CD8-positive, alpha-beta memory T cell (primary cell): ENCODE data around the gene ADCK1. TPM values are rescaled to one million over a fixed set of nuclear protein-coding genes. Genes with fewer than 3 reads are reported as not detected.
A peak's percentile ranks its signal among the peaks of the same experiment; 100 is the strongest.

Source experiments
- CTCF ChIA-PET: fragments of 350-600 bp; sonication (Branson Sonifier 250); formaldehyde crosslinking; loops from one replicate; lab custom pipeline; 2021; ENCODE audit warnings: antibody characterized with exemption; lab: Charles Lee
- POLR2A ChIA-PET: fragments of 350-600 bp; sonication (Branson Sonifier 250); formaldehyde crosslinking; loops from one replicate; lab custom pipeline; 2021; ENCODE audit warnings: antibody characterized with exemption; lab: Charles Lee
- DNase-seq, 5 donors: peaks; one replicate each; pipeline versions ENCODE4 v3.0.0 to v3.0.0-alpha.2; 2020 to 2022; ENCODE audit warnings: mixed read lengths in 1 of 5
- H3K27ac ChIP-seq: one replicate; pipeline ENCODE4 v1.7.0; 2013; ENCODE audit warnings: low read depth, mild to moderate bottlenecking, low read length, moderate library complexity
- H3K27me3 ChIP-seq: 2 replicates; pipeline ENCODE4 v1.7.0; 2013; ENCODE audit warnings: low read length, mild to moderate bottlenecking; ENCODE audit not compliant: insufficient read depth, poor library complexity, severe bottlenecking
- H3K36me3 ChIP-seq: 2 replicates; pipeline ENCODE4 v1.7.0; 2013; ENCODE audit warnings: mild to moderate bottlenecking, low read length, moderate library complexity; ENCODE audit not compliant: insufficient read depth
- H3K4me1 ChIP-seq: 2 replicates; pipeline ENCODE4 v1.7.0; 2013; ENCODE audit warnings: mild to moderate bottlenecking, low read length, moderate library complexity; ENCODE audit not compliant: insufficient read depth
- H3K4me3 ChIP-seq: 2 replicates; pipeline ENCODE4 v1.7.0; 2013; ENCODE audit warnings: mild to moderate bottlenecking, low read length
- H3K9me3 ChIP-seq: 2 replicates; pipeline ENCODE4 v1.7.0; 2013; ENCODE audit warnings: mild to moderate bottlenecking, low read length
- H3K27ac Mint-ChIP-seq, 8 donors: one replicate each; pipeline ENCODE4 v1.8.0; 2020 to 2021; ENCODE audit warnings: mixed read lengths in 8 of 8, mild to moderate bottlenecking in 6 of 8, inconsistent platforms in 3 of 8, moderate library complexity in 3 of 8
- H3K27me3 Mint-ChIP-seq, 2 donors: one replicate each; pipeline ENCODE4 v1.8.0; 2020 to 2021; ENCODE audit warnings: mixed read lengths in 2 of 2, mild to moderate bottlenecking in 1 of 2, moderate library complexity in 1 of 2
- H3K36me3 Mint-ChIP-seq, 3 donors: one replicate each; pipeline ENCODE4 v1.8.0; 2020 to 2021; ENCODE audit warnings: mixed read lengths in 3 of 3, inconsistent platforms in 1 of 3, mild to moderate bottlenecking in 1 of 3
- H3K4me1 Mint-ChIP-seq, 3 donors: one replicate each; pipeline ENCODE4 v1.8.0; 2020 to 2021; ENCODE audit warnings: mixed read lengths in 3 of 3, inconsistent platforms in 1 of 3, mild to moderate bottlenecking in 1 of 3
- H3K4me3 Mint-ChIP-seq, 7 donors: one replicate each; pipeline ENCODE4 v1.8.0; 2020 to 2021; ENCODE audit warnings: mixed read lengths in 7 of 7, mild to moderate bottlenecking in 6 of 7, moderate library complexity in 4 of 7, inconsistent platforms in 2 of 7
- H3K9me3 Mint-ChIP-seq, 5 donors: one replicate each; pipeline ENCODE4 v1.8.0; 2020 to 2022; ENCODE audit warnings: mixed read lengths in 5 of 5, mild to moderate bottlenecking in 3 of 5, moderate library complexity in 2 of 5, inconsistent platforms in 1 of 5
- polyA plus RNA-seq: library from polyadenylated mRNA; unstranded; fragments of 300-500 nt; fragmentation: Illumina TruSeq; gene quantifications from one replicate; pipeline ENCODE4 v1.2.3, GENCODE V29; 2021
- total RNA-seq, 2 experiments: library from RNA; stranded (reverse); gene quantifications; one replicate each; pipeline ENCODE4 v1.2.3, GENCODE V29; 2021

ADCK1 gene
- total and polyA plus RNA-seq, 3 experiments from 2014 or later = 4.2 to 7.5 (median 5.9) TPM

DNA sequence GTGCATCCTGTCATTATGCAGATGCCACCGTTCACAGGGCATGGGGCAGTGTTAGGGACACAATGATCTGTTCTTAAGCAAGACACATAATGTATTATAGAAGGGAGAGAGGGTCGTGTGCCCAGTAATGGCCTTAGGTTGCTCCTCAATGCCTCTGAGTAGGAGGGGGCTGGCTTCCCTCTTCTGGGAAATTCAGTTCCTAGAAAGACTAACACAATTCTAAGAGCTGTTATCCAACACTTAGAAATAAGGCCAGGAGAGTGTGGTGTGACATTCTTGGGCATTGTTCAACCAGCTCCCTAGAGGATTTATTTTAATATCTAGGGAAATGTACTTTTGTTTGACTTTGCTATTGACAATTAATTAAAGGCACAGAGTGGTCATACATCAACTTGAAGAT, 118.5 kb downstream of the ADCK1 start:
- Histone ChIP-seq H3K4me1 (no peaks in the 10 kb centered on the region), H3K4me3 (no peak overlapping the region), H3K36me3 (no peaks in the 10 kb centered on the region), H3K27ac (peak overlapping the region; percentile 39), H3K9me3 (no peaks in the 10 kb centered on the region), H3K27me3 (no peaks in the 10 kb centered on the region)
- H3K27ac Mint-ChIP-seq = no peak overlapping the region
- CTCF ChIA-PET = no interaction called here
- H3K4me3 Mint-ChIP-seq = no peak overlapping the region
- POLR2A ChIA-PET = no interaction called here
- peaks cover 5 to 34% (median 7%) of the 10 kb centered on the region in 3 donors for H3K36me3 Mint-ChIP-seq
- H3K9me3 Mint-ChIP-seq = peaks cover 0 to 4% (median 0%) of the 10 kb centered on the region in 5 donors
- H3K4me1 Mint-ChIP-seq = no peaks in the 10 kb centered on the region
- H3K27me3 Mint-ChIP-seq = no peaks in the 10 kb centered on the region
- no peak for DNase-seq

- no peak overlapping the region for H3K4me3 ChIP-seq
- H3K9me3 Mint-ChIP-seq = peaks cover 0 to 4% (median 0%) of the 10 kb centered on the region in 5 donors
- CTCF ChIA-PET = no interaction called here
- no peaks in the 10 kb centered on the region for H3K4me1 Mint-ChIP-seq
- H3K36me3 ChIP-seq = no peaks in the 10 kb centered on the region
- H3K4me1 ChIP-seq = no peaks in the 10 kb centered on the region
- H3K27ac Mint-ChIP-seq = no peak overlapping the region
- H3K9me3 ChIP-seq = no peaks in the 10 kb centered on the region
- POLR2A ChIA-PET = no interaction called here
- peaks cover 7 to 24% (median 8%) of the 10 kb centered on the region in 3 donors for H3K36me3 Mint-ChIP-seq
- no peak overlapping the region for H3K4me3 Mint-ChIP-seq
- no peaks in the 10 kb centered on the region for H3K27me3 ChIP-seq
- no peaks in the 10 kb centered on the region for H3K27me3 Mint-ChIP-seq
- no peak for DNase-seq
- no peak overlapping the region for H3K27ac ChIP-seq
These were observed 120.4 kb downstream of the ADCK1 start for GRCh38 chr14:77920312-77920711.

DNA sequence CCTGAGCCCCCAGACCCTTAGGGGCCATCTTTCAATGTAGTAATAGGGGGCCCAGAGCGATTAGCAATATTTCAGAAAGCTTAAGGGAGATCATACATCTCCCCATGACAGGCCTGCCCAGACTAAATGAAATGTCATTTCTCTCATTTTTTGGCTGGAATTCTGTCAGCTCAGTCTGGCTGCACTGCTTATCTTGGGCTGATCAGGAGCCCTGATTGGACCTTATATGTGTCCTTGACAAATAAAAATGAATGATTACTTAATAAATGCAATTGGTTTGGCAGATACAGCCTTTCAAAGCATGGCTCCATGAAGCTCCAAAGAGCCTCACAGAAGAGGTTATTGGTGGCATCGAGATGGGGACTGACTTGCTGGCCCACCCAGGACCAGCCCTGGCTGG, 121.9 kb downstream of the ADCK1 start:
- DNase-seq = no peak
- H3K9me3 Mint-ChIP-seq = peaks cover 0 to 4% (median 0%) of the 10 kb centered on the region in 5 donors

GRCh38 chr14:77923131-77923936, 123.4 kb downstream of the ADCK1 start:
- POLR2A ChIA-PET = no interaction called here
- no peaks in the 10 kb centered on the region for H3K4me1 Mint-ChIP-seq
- no peaks in the 10 kb centered on the region for H3K27me3 Mint-ChIP-seq
- Histone ChIP-seq H3K27ac (peak overlapping the region; percentile 47), H3K9me3 (no peaks in the 10 kb centered on the region), H3K36me3 (no peaks in the 10 kb centered on the region), H3K4me1 (no peaks in the 10 kb centered on the region), H3K27me3 (no peaks in the 10 kb centered on the region), H3K4me3 (no peak overlapping the region)
- H3K9me3 Mint-ChIP-seq = peaks cover 0 to 4% (median 0%) of the 10 kb centered on the region in 5 donors
- DNase-seq = no peak
- no peak overlapping the region for H3K4me3 Mint-ChIP-seq
- H3K27ac Mint-ChIP-seq = no peak overlapping the region
- H3K36me3 Mint-ChIP-seq = peaks cover 11 to 23% (median 21%) of the 10 kb centered on the region in 3 donors
- CTCF ChIA-PET = no interaction called here

More for the DNA sequence above, 121.9 kb downstream of the ADCK1 start:
- H3K4me1 ChIP-seq = no peaks in the 10 kb centered on the region
- no peak overlapping the region for H3K27ac ChIP-seq
- CTCF ChIA-PET = no interaction called here
- POLR2A ChIA-PET = no interaction called here
- H3K36me3 Mint-ChIP-seq = peaks cover 5 to 17% (median 16%) of the 10 kb centered on the region in 3 donors
- no peak overlapping the region for H3K4me3 Mint-ChIP-seq
- H3K9me3 ChIP-seq = no peaks in the 10 kb centered on the region
- H3K27me3 Mint-ChIP-seq = no peaks in the 10 kb centered on the region
- H3K36me3 ChIP-seq = no peaks in the 10 kb centered on the region
- no peak overlapping the region for H3K27ac Mint-ChIP-seq
- no peaks in the 10 kb centered on the region for H3K4me1 Mint-ChIP-seq
- H3K4me3 ChIP-seq = no peak overlapping the region
- H3K27me3 ChIP-seq = no peaks in the 10 kb centered on the region

- Mint-ChIP-seq H3K27ac (no peak overlapping the region), H3K4me3 (no peak overlapping the region), H3K9me3 (peaks cover 0 to 4% (median 0%) of the 10 kb centered on the region in 5 donors), H3K4me1 (no peaks in the 10 kb centered on the region), H3K27me3 (no peaks in the 10 kb centered on the region), H3K36me3 (peaks cover 13 to 23% (median 23%) of the 10 kb centered on the region in 3 donors)
- Histone ChIP-seq H3K9me3 (no peaks in the 10 kb centered on the region), H3K27ac (peak overlapping the region; percentile 47), H3K4me3 (no peak overlapping the region), H3K36me3 (no peaks in the 10 kb centered on the region), H3K27me3 (no peaks in the 10 kb centered on the region), H3K4me1 (no peaks in the 10 kb centered on the region)
- ChIA-PET CTCF (no interaction called here), POLR2A (no interaction called here)
- DNase-seq = no peak
These were observed 124.4 kb downstream of the ADCK1 start for GRCh38 chr14:77924141-77924948.

- ChIA-PET POLR2A (no interaction called here), CTCF (no interaction called here)
- Mint-ChIP-seq H3K4me3 (no peak overlapping the region), H3K27ac (no peak overlapping the region), H3K27me3 (peaks cover 0 to 2% of the 10 kb centered on the region in 2 donors), H3K4me1 (no peaks in the 10 kb centered on the region), H3K9me3 (no peaks in the 10 kb centered on the region), H3K36me3 (peaks cover 22 to 34% (median 22%) of the 10 kb centered on the region in 3 donors)
- no peaks in the 10 kb centered on the region for H3K9me3 ChIP-seq
- no peaks in the 10 kb centered on the region for H3K4me1 ChIP-seq
- no peak overlapping the region for H3K27ac ChIP-seq
- no peaks in the 10 kb centered on the region for H3K36me3 ChIP-seq
- H3K4me3 ChIP-seq = no peak overlapping the region
- H3K27me3 ChIP-seq = no peaks in the 10 kb centered on the region
- DNase-seq = no peak
These were observed 127.0 kb downstream of the ADCK1 start for GRCh38 chr14:77926942-77927341.

DNA sequence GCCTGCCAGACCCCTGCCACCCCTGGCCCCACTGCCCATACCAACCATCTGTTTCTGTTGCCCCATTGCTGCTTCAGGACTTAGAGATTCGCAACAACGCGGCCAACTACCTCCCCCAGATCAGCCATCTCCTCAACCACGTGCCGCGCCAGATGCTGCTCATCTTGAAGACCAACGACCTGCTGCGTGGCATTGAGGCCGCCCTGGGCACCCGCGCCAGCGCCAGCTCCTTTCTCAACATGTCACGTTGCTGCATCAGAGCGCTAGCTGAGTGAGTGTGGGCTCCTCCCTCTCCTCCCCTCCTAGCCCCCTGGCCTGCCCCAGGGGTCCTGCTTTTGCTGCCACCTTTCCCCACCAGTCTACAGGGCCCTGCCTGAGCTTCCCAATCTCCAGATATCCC, 131.5 kb downstream of the ADCK1 start:
- no peak for DNase-seq
- Histone ChIP-seq H3K36me3 (no peaks in the 10 kb centered on the region), H3K27me3 (no peaks in the 10 kb centered on the region), H3K9me3 (no peaks in the 10 kb centered on the region), H3K4me3 (no peak overlapping the region), H3K4me1 (no peaks in the 10 kb centered on the region), H3K27ac (no peak overlapping the region)
- ChIA-PET CTCF (no interaction called here), POLR2A (no interaction called here)
- Mint-ChIP-seq H3K4me1 (no peaks in the 10 kb centered on the region), H3K27me3 (peaks cover 0 to 2% of the 10 kb centered on the region in 2 donors), H3K27ac (no peak overlapping the region), H3K36me3 (peaks cover 50 to 64% (median 61%) of the 10 kb centered on the region in 3 donors), H3K4me3 (no peak overlapping the region), H3K9me3 (peaks cover 15 to 25% (median 18%) of the 10 kb centered on the region in 5 donors)

GRCh38 chr14:77936138-77936639, 136.3 kb downstream of the ADCK1 start:
- peaks cover 0 to 4% of the 10 kb centered on the region in 2 donors for H3K27me3 Mint-ChIP-seq
- no peaks in the 10 kb centered on the region for H3K36me3 ChIP-seq
- DNase-seq = no peak
- ChIA-PET POLR2A (no interaction called here), CTCF (no interaction called here)
- peaks cover 16 to 33% (median 27%) of the 10 kb centered on the region in 5 donors for H3K9me3 Mint-ChIP-seq
- no peak overlapping the region for H3K27ac ChIP-seq
- no peaks in the 10 kb centered on the region for H3K4me1 ChIP-seq
- H3K36me3 Mint-ChIP-seq = peaks cover 36 to 70% (median 51%) of the 10 kb centered on the region in 3 donors
- no peak overlapping the region for H3K4me3 Mint-ChIP-seq
- no peaks in the 10 kb centered on the region for H3K9me3 ChIP-seq
- no peak overlapping the region for H3K27ac Mint-ChIP-seq
- no peak overlapping the region for H3K4me3 ChIP-seq
- H3K4me1 Mint-ChIP-seq = no peaks in the 10 kb centered on the region
- H3K27me3 ChIP-seq = no peaks in the 10 kb centered on the region
